CD4-positive, alpha-beta T cell treated with Interferon gamma for 1 hour (primary cell): Measurements from ENCODE around the gene NHS.

ENCODE experiments used
- DNase-seq: peaks from one replicate; pipeline ENCODE4 v3.0.0-alpha.2; 2020

The NHS gene

DNA sequence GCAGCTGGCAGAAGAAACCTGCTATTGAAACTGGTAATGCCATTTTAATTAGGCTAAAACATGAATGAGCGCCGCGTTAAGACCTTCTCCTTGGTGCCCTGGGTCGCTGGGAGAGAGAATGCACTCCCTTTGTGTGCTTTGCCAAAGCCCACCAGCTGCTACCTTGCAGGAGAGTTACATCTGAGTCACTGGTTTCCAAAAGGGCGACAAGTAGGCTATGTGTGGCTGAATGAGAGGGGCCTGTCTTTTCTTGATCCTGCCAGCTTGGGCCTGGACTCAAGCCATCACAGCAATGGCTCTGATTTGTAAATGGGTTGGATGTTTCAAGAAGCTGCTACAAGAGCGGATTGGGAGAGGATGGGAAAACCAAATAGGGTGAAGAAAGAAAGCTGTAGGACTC lies 81.5 kb downstream of the NHS start:
- no peak for DNase-seq

DNA sequence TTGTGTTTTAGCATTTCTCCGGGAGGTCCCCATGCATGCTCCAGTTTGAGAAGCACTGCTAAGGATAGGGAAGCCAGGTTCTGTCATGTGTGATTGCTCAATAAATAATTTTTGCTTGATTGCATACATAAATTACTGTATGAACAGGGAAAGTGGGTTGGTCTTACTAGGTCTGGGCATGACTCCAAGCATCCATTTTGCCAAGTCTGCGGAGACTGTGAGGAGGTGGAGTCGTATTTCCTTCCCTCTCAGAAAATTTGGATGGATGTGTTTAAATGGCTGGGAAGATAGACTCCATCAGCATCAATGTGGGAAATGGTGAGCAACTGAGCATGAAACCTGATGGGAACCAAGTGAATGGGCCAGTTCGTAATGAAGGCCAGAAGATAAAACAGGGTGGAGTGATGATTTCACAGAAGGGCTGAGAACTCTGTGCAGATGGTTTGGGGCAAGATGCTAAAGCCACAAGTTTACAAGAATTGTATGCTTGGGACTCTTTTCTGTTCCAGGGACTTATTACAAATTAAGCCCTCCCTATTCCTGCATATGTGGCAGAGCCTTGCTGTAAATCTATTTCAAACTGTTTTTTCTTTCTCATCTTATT lies 84.1 kb downstream of the NHS start:
- DNase-seq, result no peak

DNA sequence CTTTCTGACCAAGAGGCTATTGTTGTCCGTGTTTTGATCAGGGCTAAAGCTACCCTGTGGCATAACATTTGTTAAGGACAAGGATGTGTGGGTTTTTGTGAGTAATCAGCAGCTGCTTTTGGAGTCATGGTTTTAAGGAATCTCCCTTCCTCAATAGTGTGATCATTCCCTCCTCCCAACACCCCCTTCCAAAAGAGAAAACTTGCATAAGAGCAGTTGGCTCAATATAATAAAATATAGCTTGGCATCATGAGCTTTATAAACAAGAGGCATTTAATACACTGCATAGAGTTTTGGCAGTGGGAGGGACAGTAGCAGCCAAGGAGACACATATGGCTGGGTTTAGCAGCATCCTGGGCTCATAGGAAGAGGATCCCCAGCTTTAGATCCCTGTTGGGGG lies 84.7 kb downstream of the NHS start:
- no peak for DNase-seq

DNA sequence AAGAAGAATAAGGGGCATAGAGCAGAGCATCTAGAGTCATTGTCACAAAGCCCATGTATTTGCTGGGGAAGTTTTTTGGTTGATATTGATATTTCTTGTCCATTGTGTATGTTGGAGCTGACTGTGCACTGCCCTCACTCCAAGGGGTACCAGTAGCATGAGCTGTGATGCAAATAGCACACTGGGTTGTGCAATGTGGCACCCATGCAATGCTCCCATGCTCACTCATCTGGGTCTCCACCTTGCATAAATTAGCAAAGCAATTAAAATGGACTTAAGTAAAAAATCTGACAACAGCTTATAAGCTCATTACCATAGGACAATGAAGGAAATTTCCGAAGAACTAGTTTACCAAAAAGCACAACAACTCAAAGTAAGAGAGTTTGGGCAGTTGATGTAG lies 87.9 kb downstream of the NHS start:
- no peak for DNase-seq

DNA sequence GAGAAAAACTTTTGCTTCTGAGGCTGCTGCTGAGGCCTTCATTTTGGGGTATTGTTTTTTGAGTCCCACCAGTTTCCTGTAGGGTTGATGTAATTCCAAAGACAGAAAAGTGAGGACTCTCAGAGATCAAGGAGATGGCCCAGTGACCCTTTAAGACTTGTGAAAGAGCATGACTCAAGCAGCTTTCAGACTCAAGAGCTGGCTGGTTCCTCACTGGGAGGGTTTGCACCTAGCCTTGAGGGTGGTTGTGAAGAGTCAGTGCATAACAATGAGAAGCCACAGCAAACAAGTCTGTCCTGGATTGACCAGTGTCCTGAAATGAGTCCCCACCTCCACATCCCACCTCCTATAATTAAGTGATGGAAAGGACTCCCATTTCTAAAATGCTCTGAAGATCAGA lies 89.2 kb downstream of the NHS start:
- DNase-seq, result no peak

DNA sequence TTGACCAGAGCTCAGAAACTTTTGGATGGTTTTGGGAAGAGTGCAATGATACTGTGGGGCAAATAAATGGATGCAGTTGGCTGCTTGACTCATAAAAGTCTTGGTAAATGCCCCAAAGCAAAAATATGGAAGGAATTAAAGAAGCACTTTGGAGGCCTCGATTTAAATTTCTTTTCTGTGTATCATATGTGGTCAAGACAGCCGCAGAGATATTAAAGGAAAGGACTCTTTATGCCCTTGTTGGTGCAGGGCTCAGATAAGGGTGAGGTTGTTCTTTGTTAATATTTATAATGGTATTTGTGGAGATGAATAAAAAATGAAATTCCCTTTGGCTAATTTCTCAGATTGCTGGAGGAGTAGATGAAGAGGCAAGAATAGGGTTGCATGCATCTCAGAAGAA lies 90.2 kb downstream of the NHS start:
- no peak for DNase-seq

DNA sequence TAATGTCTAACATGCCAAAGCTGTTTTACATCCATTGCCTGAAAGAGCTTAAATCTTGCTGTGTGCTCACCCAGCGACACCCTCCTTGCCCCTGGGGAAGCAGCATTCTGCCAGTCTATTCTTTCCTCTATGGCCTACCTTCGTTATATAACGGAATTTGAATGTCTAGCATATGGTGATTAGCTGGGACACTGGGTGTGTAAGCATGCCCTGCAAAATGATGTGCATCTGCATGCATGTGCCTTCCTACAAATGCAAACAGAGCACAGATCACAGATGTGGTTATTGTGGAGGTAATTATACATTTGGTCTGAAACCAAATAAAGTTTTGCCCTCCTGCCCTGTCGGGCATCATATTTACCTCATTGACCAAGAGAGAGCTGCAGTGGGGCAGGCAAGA lies 90.8 kb downstream of the NHS start:
- DNase-seq, result no peak

DNA sequence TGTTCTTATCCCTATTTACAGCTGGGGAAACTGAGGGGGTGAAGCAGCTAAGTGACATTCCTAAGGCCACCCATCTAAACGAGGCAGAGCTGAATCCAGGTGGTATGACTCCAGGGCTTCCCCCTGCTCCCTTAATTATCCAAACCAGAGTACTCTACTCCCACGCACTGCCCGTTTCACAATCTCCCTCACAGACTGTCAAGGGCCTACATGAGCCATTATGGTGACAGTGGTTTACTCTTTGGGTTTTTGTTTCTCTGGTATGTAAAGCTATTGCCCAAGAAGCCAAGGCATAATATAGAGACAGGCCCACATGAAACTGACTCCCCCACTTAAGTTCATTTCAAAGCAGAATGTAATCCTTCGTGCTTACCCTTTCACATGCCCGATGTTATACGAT lies 95.1 kb downstream of the NHS start:
- no peak for DNase-seq

DNA sequence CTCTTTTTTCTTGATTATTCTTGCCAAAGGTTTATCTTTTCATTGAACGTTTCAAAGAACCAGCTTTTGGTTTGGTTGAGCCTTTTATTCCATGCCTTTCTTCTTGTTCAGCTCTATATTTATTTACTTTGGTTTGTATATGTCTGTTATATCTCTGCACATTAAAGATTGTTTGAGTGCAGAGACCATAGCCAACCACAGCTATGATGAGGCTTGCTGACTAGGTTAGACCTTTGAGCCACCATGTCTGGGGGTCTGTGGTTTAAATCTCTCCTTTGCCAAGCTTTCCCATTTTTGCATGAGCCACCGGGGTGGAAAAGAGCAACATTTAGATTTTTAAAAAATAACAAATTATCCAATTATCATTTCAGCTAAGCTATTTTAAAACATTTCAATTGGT lies 96.1 kb downstream of the NHS start:
- no peak for DNase-seq

DNA sequence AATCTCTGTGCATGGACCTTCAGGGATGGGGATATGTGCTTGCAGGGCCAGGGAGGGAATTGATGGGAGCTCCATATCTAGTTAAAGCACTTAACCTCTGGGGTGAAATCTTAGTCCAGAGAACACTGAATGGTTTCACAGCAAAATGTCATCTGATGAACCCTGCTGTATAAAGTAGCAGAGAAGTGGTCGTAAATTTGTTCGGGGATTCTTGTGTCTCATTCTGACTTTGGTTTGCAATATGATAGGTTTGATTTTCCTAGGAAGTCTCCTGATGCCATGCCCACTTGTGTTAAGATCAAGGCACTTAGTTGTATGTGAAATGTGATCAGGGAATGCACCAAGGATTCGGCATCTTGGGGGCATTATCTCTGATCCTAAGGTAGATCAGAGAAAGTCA lies 96.9 kb downstream of the NHS start:
- no peak for DNase-seq

DNA sequence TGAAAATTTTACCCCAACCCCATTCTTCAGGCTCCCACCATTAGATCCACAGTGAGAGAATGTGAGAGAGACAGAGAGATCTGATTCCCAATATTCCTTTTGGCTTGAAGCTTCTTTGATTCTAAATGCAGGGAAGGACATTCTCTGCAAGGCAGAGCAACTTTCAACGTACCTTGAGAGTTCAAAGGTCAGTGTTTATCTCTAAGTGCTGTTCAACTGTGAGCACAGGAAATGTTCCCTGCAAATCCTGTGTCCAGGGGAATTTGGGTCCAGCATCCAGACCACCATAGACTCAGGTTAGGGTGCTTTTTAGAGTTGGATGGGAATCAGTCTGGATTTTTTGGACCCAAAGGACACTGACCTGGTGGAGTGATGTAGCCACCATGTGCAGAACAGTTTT lies 97.4 kb downstream of the NHS start:
- DNase-seq, result no peak

DNA sequence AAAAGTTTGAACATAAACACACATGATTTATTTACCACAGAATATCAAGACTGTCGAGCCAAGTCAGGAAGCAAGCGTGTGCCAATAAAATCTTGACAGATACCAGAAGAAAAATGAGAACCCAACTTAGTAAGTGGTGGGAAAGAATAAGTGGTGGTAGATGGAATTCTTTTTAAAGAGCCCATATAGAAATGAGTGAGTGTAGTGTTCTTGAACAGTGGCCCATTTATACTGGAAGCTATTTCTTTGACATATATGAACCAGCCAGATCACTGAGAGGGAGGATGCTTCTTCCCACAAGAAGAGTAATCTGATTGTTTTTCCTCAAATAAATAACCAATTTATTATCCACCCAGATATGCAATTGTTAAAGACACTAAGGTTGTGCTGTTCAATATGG lies 98.0 kb downstream of the NHS start:
- no peak for DNase-seq

DNA sequence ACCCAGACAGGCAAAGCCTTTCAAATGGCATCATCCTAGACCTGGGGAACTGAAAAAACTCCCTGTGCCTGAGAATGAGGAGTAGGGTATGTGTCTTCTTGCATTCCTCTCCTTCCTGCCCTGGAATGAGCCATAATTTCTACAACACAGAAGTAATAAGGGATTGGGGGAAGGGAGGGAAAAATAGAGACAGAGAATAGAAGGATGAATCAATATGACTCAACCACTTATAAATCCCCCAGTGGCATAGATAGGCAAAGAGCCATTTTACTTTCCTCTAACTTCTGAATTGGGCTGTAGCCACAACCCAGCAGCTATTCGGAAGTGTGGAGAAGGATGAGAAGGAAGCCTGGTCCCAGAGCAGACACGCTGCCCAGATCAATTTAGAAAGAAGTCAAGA lies 99.9 kb downstream of the NHS start:
- DNase-seq, result no peak

DNA sequence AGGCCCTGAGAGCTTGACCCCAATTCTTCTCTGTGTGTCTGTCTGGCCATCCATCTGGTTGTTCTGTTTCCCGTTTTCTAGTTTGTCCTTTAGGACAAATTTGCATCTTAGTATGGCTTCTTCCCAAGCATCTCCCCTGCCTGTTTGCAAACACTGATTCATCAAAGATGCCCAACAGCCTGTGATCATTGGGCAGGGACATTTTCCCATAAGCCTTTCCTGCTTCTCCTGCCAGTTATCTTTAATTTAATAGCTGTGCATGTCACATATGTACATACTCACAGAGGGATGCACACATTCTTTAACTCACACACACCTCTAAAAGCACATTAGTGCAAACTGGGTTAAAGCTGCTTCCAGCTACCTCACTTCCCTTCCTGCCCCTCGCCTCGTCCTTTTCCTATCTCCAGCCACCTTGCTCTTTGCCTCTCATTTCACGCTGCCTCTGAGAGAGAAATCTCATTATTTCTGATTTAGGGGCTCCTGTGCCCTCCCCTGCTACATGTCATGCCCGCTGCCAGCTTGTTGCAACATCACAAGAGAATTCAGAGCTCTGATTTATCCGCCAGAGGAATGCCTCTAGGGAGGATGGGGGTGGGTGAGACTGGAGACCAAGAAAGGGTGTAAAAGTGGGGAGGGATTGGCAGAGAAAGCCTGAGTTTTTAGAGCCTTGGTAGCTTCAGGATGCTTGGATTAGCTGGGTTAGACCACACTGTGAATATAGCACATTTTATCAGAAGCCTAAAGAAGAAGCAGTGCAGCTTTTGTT lies 100.6 kb downstream of the NHS start:
- no peak for DNase-seq

DNA sequence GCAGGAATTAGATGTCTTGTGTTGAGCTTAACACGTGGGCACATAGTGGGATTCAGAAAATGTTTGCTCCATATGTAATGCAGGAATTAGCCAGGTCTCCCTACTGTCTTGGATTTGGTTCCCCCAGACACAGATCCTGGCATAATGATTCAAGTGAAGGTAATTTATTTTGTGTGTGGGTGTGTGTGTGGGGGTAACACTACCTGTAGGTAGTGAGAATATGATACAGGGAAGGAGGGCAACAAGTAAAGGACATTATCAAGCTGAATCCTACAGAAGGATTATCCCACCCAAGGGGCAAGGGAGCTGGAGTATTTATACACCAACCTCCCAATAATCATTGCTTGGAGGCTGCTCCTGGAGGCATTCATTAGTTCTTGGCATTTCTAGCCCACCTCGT lies 101.4 kb downstream of the NHS start:
- DNase-seq, result no peak

DNA sequence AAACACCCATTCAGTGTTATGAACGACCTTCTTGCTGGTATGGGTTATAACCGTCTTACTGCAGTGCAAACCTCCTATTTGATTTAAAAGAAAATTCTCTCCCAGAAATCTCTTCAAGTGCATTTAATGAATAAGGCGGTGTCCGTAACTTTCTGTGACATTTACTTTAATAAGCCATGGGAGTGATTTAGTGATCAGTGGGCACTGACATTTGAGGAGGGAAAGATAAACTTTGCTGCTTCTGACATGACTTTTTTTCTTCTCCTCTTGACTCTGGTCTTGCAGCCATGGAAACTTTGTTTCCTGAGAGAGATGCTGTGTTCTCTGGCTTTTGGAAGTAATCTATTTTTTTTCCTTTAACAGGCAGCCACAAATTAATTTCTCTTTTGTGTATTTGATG lies 106.1 kb downstream of the NHS start:
- DNase-seq, result no peak

DNA sequence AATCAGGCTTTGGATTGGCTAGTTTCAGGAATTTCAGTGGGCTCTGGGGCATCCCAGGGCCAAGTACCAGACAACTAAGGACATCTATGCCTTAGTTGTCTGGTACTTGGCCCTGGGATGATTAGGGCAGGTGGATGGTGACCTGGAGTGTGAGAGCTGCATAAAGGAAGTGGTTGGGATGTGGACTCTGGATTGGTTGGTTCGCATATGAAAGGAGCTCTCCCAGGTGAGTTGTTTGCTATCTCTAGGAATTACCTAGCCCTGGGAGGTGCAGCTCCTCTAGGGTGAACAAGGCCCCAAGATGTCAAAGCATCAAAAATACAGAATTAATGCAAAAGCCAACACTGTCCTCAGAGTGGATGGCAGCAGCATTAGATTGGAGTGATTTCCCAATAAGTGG lies 109.6 kb downstream of the NHS start:
- no peak for DNase-seq

DNA sequence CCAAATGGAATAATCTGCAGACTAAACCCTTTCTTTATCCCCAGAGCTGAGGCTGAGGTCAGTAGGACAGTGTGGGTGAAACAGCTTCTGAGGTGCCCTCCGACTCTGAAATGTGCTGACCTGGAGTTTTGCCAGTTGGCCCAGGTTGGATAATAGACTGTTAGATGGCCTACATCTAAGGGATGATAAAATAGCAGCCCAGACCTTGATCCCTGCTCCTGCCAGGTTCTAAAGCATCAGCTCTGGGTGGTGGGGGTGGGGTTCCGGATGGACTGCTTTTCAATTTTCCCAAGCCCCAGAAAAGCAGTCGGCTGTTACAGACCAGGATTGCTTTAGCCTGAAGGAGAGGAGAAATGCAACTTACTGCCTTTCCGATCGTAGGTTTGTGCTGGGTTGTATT lies 110.4 kb downstream of the NHS start:
- DNase-seq, result no peak

DNA sequence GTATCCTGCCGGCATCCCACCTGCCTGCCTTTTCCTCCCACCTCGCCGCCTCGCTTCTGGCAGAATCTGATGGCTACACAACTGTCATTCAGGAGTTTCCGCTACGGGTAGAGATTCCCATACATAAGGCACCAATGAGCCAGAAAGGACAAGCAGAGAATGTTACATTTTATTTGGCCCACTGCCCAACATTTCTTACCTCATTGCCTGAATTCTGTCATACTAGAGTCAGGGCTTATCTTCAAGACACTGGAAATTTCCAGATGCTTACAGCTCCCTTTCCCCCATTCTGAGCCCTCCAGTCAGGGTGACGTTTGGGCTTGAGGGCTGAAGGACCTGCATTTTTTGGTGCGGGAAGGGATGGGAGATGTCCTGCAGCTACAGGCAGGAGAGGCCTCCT lies 113.0 kb downstream of the NHS start:
- DNase-seq, result no peak

DNA sequence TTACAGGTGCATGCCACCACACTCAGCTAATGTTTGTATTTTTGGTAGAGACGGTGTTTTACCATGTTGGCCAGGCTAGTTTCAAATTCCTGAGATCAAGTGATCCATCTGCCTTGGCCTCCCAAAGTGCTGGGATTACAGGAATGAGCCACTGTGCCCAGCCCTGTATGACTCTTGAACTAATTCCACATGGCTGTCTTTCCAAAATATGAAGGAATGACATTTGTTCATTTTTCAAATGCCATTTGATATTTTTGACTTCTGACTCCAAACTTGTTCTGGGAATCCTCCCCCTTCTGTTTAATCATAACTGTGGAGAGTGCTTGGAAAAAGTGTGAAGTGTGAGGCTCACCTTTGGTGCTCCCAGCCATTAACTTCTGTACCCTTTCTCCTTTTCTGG lies 119.2 kb downstream of the NHS start:
- no peak for DNase-seq

DNA sequence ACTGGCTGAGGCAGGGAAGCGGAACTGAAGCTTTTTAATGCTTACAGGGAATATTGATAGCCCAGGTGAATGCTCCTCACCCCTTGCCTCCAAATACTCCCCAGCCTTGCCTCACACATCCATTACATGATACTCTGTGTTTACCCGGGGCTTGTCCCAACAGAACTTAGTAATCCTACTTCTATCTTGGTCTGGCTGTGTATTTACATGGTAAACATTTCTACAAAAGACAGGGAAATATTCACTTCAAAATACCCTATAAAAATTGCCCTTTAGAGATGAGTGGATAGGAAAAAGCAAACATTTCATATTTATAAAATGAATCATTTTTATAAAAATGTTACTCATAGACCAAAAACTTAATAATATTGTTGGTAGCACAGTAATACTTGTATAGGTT lies 120.1 kb downstream of the NHS start:
- no peak for DNase-seq

DNA sequence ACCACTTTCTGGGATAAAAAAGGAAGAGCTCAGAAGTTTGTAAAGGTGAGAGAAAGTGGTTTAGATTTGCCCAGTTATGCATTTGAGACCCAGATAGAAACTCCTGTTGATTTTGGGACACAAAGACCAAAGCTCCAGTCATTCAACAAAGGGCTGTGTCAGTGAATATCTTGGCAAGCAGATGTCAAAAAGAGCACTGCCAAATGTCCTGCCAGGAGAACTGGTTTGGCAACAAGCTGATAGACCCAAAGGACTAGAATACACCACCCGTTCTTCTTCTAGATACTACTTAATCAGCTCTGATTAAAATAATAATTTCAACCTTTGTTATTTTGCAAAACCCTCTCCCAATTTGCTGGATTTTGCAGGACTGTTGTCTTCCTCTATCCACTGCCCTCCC lies 121.4 kb downstream of the NHS start:
- no peak for DNase-seq

DNA sequence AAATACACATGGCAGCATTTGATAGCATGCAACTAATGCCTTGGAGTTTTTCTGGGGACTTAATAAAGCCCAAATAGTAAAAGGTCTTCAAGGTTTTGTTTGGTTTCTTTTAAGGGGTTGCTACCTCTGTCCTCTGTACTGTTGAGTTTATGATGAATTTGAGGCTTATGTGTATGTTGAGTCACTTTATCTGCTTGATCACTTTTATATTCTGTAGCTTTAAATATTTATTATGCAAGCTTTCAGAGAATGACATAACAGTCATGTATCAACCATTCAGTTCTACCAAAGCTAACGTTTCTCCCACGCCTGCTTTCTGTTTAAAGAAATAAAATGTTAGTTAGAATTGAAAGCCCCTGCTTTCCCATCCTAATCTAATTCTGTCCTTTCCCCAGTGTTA lies 122.2 kb downstream of the NHS start:
- no peak for DNase-seq

DNA sequence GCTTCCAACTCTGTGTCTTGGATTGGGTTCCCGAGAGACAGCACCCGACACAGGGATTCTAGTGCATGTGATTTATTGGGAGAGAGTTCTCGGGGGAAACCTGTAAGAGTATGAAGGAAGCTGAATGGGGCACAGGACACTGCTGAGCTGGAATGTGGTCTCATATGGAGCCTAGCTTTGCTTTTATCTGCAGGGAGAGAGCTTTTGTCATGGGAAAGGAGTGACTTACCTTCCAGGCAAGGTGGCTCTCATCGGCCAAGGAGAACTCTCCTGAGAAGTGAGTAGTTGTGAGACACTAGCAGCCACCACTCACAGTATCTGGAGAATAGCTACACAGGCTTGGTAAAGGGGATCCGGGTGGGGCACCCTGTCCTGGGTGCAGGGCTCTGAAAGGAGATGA lies 124.5 kb downstream of the NHS start:
- DNase-seq, result no peak

DNA sequence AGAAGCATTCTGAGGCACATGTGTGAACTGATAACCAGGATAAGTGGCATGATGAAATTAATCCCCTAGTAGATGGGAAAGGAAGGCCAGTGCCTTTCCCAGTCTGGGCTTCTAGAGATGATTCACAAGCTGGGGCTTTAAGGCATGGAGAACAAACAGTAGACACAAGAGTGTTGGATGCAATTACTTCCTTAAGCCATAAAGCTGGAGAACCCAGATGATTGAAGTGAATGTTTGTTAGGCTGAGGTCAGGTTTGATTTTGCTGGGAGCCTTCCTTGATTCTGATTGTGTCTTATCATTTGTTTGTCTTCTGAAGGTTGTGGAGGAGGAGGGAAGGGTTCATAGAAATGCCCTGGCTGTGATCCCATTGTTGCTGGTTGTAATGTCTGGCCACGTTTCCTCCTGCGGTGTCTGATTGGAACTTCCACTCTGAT lies 125.2 kb downstream of the NHS start:
- no peak for DNase-seq
